ENCODE results near the gene VPS37C.

- no peak for TF ChIP-seq ESRRA (CRISPR knock-in tag; IDR thresholded peaks at IDR 0.05; ENCODE audit: borderline replicate concordance)
- TF ChIP-seq ATF2 (CRISPR knock-in tag; IDR thresholded peaks at IDR 0.05; ENCODE audit: borderline replicate concordance, low read depth): no peak
- TF ChIP-seq RELA (CRISPR knock-in tag; IDR thresholded peaks at IDR 0.05; ENCODE audit: borderline replicate concordance): no peak
- no peak for TF ChIP-seq CTCF (IDR thresholded peaks at IDR 0.05)
- no peak for TF ChIP-seq CBFB (CRISPR knock-in tag; IDR thresholded peaks at IDR 0.05; ENCODE audit: low read depth)
- no peak for TF ChIP-seq CREM (CRISPR knock-in tag; IDR thresholded peaks at IDR 0.05)
- TF ChIP-seq TCF7 (CRISPR knock-in tag; IDR thresholded peaks at IDR 0.05; ENCODE audit: low read depth): no peak
- TF ChIP-seq IRF1 (CRISPR knock-in tag; IDR thresholded peaks at IDR 0.05): no peak
- no peak for TF ChIP-seq SP1 (CRISPR knock-in tag; conservative IDR thresholded peaks at IDR 0.05)
- TF ChIP-seq NFYB (CRISPR knock-in tag; conservative IDR thresholded peaks at IDR 0.05; ENCODE audit: low read depth): no peak
Measured at GRCh38 chr11:61168800-61169199, 7.6 kb upstream of the VPS37C start.
